CD4-positive, alpha-beta T cell (primary cell): Measurements from ENCODE around the gene BABAM2. TPM values are rescaled to one million over a fixed set of nuclear protein-coding genes. Genes with fewer than 3 reads are reported as not detected.

Experiments used
- ATAC-seq: fragments of 200-7000 bp; cut with Tn5 transposase; one replicate; pipeline ENCODE4 v1.10.0; 2022; ENCODE audit warnings: mild to moderate bottlenecking; ENCODE audit not compliant: poor library complexity
- CTCF ChIA-PET: fragments of 350-600 bp; sonication (Branson Sonifier 250); formaldehyde crosslinking; loops from one replicate; lab custom pipeline; 2021; ENCODE audit warnings: antibody characterized with exemption, inconsistent platforms; lab: Charles Lee
- POLR2A ChIA-PET: fragments of 350-600 bp; sonication (Branson Sonifier 250); formaldehyde crosslinking; loops from one replicate; lab custom pipeline; 2021; ENCODE audit warnings: antibody characterized with exemption, inconsistent platforms; lab: Charles Lee
- DNase-seq, 14 experiments: peaks; one replicate each; pipeline ENCODE4 v3.0.0-alpha.2; 2013 to 2020; ENCODE audit warnings: mixed read lengths in 2 of 14
- H3K27ac ChIP-seq, 2 donors: one replicate each; pipeline versions ENCODE4 v1.5.1 to v1.7.0; 2013; ENCODE audit warnings: low read length in 2 of 2, low read depth in 1 of 2, mild to moderate bottlenecking in 1 of 2
- H3K27me3 ChIP-seq, 2 experiments: 1 replicate in 1 of 2; 2 replicates in 1 of 2; pipeline versions ENCODE4 v1.6.1 to v1.7.0; 2013; ENCODE audit warnings: low read length in 2 of 2, control low read depth in 1 of 2, mild to moderate bottlenecking in 1 of 2, moderate library complexity in 1 of 2; ENCODE audit not compliant: insufficient read depth in 2 of 2, control insufficient read depth in 1 of 2
- H3K36me3 ChIP-seq: one replicate; pipeline ENCODE4 v1.6.1; 2013; ENCODE audit warnings: low read length, control low read depth; ENCODE audit not compliant: insufficient read depth
- H3K4me1 ChIP-seq: one replicate; pipeline ENCODE4 v1.6.1; 2013; ENCODE audit warnings: low read length, control low read depth; ENCODE audit not compliant: insufficient read depth
- H3K4me3 ChIP-seq: one replicate; pipeline ENCODE4 v1.5.1; 2013; ENCODE audit warnings: mild to moderate bottlenecking, low read length, moderate library complexity
- H3K9me3 ChIP-seq, 2 experiments: 1 replicate in 1 of 2; 2 replicates in 1 of 2; pipeline versions ENCODE4 v1.6.1 to v1.7.0; 2013; ENCODE audit warnings: low read length in 2 of 2, mild to moderate bottlenecking in 2 of 2, control low read depth in 1 of 2, moderate library complexity in 1 of 2; ENCODE audit not compliant: control insufficient read depth in 1 of 2, insufficient read depth in 1 of 2
- H3K27ac Mint-ChIP-seq: one replicate; pipeline ENCODE4 v1.8.0; 2020; ENCODE audit warnings: mixed read lengths
- H3K27me3 Mint-ChIP-seq: one replicate; pipeline ENCODE4 v1.8.0; 2021; ENCODE audit warnings: mixed read lengths
- H3K36me3 Mint-ChIP-seq: one replicate; pipeline ENCODE4 v1.8.0; 2021; ENCODE audit warnings: low read depth, mixed read lengths
- H3K4me1 Mint-ChIP-seq: one replicate; pipeline ENCODE4 v1.8.0; 2021; ENCODE audit warnings: low read depth, mixed read lengths
- H3K4me3 Mint-ChIP-seq: one replicate; pipeline ENCODE4 v1.8.0; 2020; ENCODE audit warnings: mild to moderate bottlenecking, mixed read lengths
- H3K9me3 Mint-ChIP-seq: one replicate; pipeline ENCODE4 v1.8.0; 2020; ENCODE audit warnings: mixed read lengths
- intact Hi-C, 2 experiments: fragments of 100-400 bp; cut with DNase I in 1 of 2; cut with micrococcal nuclease in 1 of 2; formaldehyde crosslinking; loops; one replicate each; pipeline versions ENCODE4 v1.15.1 to v1.9.0; 2023 to 2025; cut with DNase I, micrococcal nuclease
- total RNA-seq, 174 experiments: library from RNA in 2 of 174; stranded (reverse) in 2 of 174; gene quantifications; one replicate each; pipeline ENCODE4 v1.2.3 and lab custom pipeline; 2021 to 2026
- TF ChIP-seq, protein P1 (sequence below): fragments of 200-600 bp; IDR thresholded peaks from one replicate; pipeline ENCODE4 v1.8.0; 2022; ENCODE audit warnings: antibody characterized with exemption, mild to moderate bottlenecking

BABAM2 gene
- total RNA-seq, 2 experiments from 2014 or later, result 29.2 to 32.8 TPM

DNA sequence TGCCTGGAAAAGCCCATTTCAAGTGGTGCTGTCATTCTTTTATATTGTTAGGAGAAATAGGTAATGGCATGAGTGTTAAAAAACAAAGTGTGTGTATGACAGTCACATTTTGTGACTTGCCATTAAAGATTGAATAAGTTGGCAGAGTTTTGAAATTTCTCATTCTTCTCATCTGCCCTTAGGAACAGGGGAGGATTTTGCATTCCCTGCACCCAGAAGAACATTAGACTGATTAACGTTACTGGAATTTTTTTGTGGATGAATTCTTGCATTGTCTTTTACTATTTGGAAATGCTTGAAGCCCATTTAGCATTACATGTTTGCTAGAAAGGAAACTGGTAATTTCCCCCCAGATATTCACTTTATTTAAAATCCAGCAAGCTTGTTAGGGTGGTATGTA, 162.2 kb downstream of the BABAM2 start:
- Mint-ChIP-seq H3K4me1 (no peaks in the 10 kb centered on the region), H3K9me3 (no peaks in the 10 kb centered on the region)

DNA sequence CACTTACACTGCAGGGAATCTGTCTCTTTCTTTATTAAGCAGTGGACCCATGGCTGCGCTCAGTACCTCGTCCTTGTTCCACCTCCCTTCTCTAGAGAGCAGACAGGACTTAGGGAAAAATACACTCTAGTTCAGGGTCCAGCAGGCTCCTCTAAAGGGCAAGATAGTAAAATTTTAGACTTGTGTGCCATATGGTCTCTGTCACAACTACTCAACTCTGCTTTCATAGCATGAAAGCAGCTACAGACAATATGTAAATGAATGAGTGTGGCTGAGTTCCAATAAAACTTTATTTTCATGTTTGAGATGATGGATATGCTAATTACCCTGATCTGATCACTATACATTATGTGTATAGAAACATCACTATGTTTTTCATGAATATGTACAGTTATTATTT, 163.1 kb downstream of the BABAM2 start:
- no peak overlapping the region for H3K4me3 Mint-ChIP-seq
- CTCF ChIA-PET, result no interaction called here
- no peaks in the 10 kb centered on the region for H3K9me3 ChIP-seq
- no peaks in the 10 kb centered on the region for H3K4me1 ChIP-seq
- ATAC-seq, result no peak
- H3K27me3 ChIP-seq, result no peaks in the 10 kb centered on the region
- H3K36me3 ChIP-seq, result peaks cover 1% of the 10 kb centered on the region
- intact Hi-C loops, result no loop called here
- TF ChIP-seq, protein P1, sequence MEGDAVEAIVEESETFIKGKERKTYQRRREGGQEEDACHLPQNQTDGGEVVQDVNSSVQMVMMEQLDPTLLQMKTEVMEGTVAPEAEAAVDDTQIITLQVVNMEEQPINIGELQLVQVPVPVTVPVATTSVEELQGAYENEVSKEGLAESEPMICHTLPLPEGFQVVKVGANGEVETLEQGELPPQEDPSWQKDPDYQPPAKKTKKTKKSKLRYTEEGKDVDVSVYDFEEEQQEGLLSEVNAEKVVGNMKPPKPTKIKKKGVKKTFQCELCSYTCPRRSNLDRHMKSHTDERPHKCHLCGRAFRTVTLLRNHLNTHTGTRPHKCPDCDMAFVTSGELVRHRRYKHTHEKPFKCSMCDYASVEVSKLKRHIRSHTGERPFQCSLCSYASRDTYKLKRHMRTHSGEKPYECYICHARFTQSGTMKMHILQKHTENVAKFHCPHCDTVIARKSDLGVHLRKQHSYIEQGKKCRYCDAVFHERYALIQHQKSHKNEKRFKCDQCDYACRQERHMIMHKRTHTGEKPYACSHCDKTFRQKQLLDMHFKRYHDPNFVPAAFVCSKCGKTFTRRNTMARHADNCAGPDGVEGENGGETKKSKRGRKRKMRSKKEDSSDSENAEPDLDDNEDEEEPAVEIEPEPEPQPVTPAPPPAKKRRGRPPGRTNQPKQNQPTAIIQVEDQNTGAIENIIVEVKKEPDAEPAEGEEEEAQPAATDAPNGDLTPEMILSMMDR, result no peak
- no peaks in the 10 kb centered on the region for H3K4me1 Mint-ChIP-seq
- H3K4me3 ChIP-seq, result no peak overlapping the region
- peaks cover 18% of the 10 kb centered on the region for H3K36me3 Mint-ChIP-seq
- H3K9me3 Mint-ChIP-seq, result no peaks in the 10 kb centered on the region
- H3K27ac Mint-ChIP-seq, result no peak overlapping the region
- H3K27ac ChIP-seq, result no peak overlapping the region
- H3K27me3 Mint-ChIP-seq, result no peaks in the 10 kb centered on the region
- DNase-seq, result no peak
- POLR2A ChIA-PET, result no interaction called here

More for the DNA sequence above, 162.2 kb downstream of the BABAM2 start:
- Histone ChIP-seq H3K9me3 (no peaks in the 10 kb centered on the region), H3K27me3 (no peaks in the 10 kb centered on the region), H3K36me3 (no peaks in the 10 kb centered on the region), H3K27ac (no peak overlapping the region), H3K4me3 (no peak overlapping the region), H3K4me1 (no peaks in the 10 kb centered on the region)
- no peak for ATAC-seq
- DNase-seq, result no peak
- Mint-ChIP-seq H3K27me3 (no peaks in the 10 kb centered on the region), H3K36me3 (peaks cover 25% of the 10 kb centered on the region), H3K27ac (no peak overlapping the region), H3K4me3 (no peak overlapping the region)
- TF ChIP-seq, protein P1, result no peak
- POLR2A ChIA-PET, result no interaction called here
- intact Hi-C loops, result no loop called here
- CTCF ChIA-PET, result no interaction called here

DNA sequence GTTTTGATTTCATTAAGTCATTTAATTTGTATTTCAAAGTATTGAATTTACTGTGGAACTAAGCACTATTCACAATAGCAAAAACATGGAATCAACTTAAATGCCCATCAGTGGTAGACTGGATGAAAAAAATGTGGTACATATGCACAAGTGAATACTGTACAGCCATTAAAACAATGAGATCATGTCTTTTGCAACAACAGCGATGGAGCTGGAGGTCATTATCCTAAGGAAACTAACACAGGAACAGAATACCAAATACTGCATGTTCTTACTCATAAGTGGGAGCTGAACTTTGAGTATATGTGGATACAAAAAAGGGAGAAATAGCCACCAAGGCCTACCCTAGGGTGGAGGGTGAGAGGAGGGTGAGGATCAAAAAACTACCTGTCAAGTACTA, 164.4 kb downstream of the BABAM2 start:
- intact Hi-C loops, result no loop called here
- Histone ChIP-seq H3K36me3 (peaks cover 9% of the 10 kb centered on the region), H3K27me3 (no peaks in the 10 kb centered on the region), H3K4me1 (no peaks in the 10 kb centered on the region), H3K4me3 (no peak overlapping the region), H3K27ac (no peak overlapping the region), H3K9me3 (no peaks in the 10 kb centered on the region)
- Mint-ChIP-seq H3K9me3 (no peaks in the 10 kb centered on the region), H3K36me3 (peaks cover 14% of the 10 kb centered on the region), H3K4me3 (no peak overlapping the region), H3K4me1 (no peaks in the 10 kb centered on the region), H3K27me3 (no peaks in the 10 kb centered on the region), H3K27ac (no peak overlapping the region)
- POLR2A ChIA-PET, result no interaction called here
- CTCF ChIA-PET, result interaction anchor here (1.0 kb wide), 1 partner anchor 16 kb away, joined by 3 read pairs; no protein-coding TSS in a partner anchor
- TF ChIP-seq, protein P1, result no peak
- DNase-seq, result no peak
- no peak for ATAC-seq
